ENCODE data around the gene ALG9.

- no peak for TF ChIP-seq CTCF (IDR thresholded peaks at IDR 0.05)
- TF ChIP-seq POLR2A (IDR thresholded peaks at IDR 0.05), result no peak
These were observed 38.0 kb upstream of the ALG9 start for GRCh38 chr11:111909378-111909777.

Measured in thyroid gland (tissue), 4 donors.